OCI-M1 (cell line): ENCODE data around the gene FOSL2.
A peak's percentile ranks its signal among the peaks of the same experiment; 100 is the strongest.

ENCODE experiments used
- DNase-seq: peaks from one replicate; lab custom pipeline; 2025; lab: John Stamatoyannopoulos, UW

FOSL2 gene

GRCh38 chr2:28413152-28413898 is 20.7 kb downstream of the FOSL2 start:
- DNase-seq: peak; percentile 7

- no peak for DNase-seq
These were observed 21.2 kb downstream of the FOSL2 start for GRCh38 chr2:28413899-28414295.

GRCh38 chr2:28414583-28414982 is 21.9 kb downstream of the FOSL2 start:
- no peak for DNase-seq

- DNase-seq: no peak
These were observed 22.4 kb downstream of the FOSL2 start for GRCh38 chr2:28415010-28415409.

GRCh38 chr2:28415715-28416114 is 23.1 kb downstream of the FOSL2 start:
- DNase-seq: no peak

- DNase-seq: no peak
These were observed 26.3 kb downstream of the FOSL2 start for GRCh38 chr2:28419003-28419402.

GRCh38 chr2:28419443-28420270 is 27.0 kb downstream of the FOSL2 start:
- DNase-seq: peak; percentile 19

GRCh38 chr2:28420722-28421121 is 28.1 kb downstream of the FOSL2 start:
- DNase-seq: no peak

- DNase-seq: no peak
These were observed 30.5 kb downstream of the FOSL2 start for GRCh38 chr2:28422908-28423741.

GRCh38 chr2:28423856-28424605 is 31.4 kb downstream of the FOSL2 start:
- DNase-seq: peak; percentile 66

- DNase-seq: no peak
These were observed 32.3 kb downstream of the FOSL2 start for GRCh38 chr2:28424799-28425463.

GRCh38 chr2:28425464-28425835 is 32.8 kb downstream of the FOSL2 start:
- DNase-seq: no peak

- no peak for DNase-seq
These were observed 35.2 kb downstream of the FOSL2 start for GRCh38 chr2:28427741-28428415.

- no peak for DNase-seq
These were observed 35.8 kb downstream of the FOSL2 start for GRCh38 chr2:28428486-28428885.

GRCh38 chr2:28429636-28430376 is 37.1 kb downstream of the FOSL2 start:
- no peak for DNase-seq

- DNase-seq: no peak
These were observed 37.7 kb downstream of the FOSL2 start for GRCh38 chr2:28430377-28430765.

GRCh38 chr2:28430788-28431418 is 38.2 kb downstream of the FOSL2 start:
- DNase-seq: no peak

- DNase-seq: no peak
These were observed 39.1 kb downstream of the FOSL2 start for GRCh38 chr2:28431741-28432140.

- DNase-seq: no peak
These were observed 39.7 kb downstream of the FOSL2 start for GRCh38 chr2:28432362-28432761.
